Type B pancreatic cell (in vitro differentiated cells): Measurements from ENCODE around the gene TRIM54. TPM values are rescaled to one million over a fixed set of nuclear protein-coding genes. Genes with fewer than 3 reads are reported as not detected.

Experiments
- DNase-seq: peaks from one replicate; pipeline ENCODE4 v3.0.0; 2021; ENCODE audit warnings: mixed read lengths; ENCODE audit not compliant: unreplicated experiment; ENCODE audit errors: extremely low spot score
- H3K27ac Mint-ChIP-seq: 2 replicates; pipeline ENCODE4 v1.8.0; 2021; ENCODE audit warnings: mild to moderate bottlenecking, mixed read lengths
- H3K27me3 Mint-ChIP-seq: 2 replicates; pipeline ENCODE4 v1.8.0; 2021; ENCODE audit warnings: mixed read lengths
- H3K36me3 Mint-ChIP-seq: 2 replicates; pipeline ENCODE4 v1.8.0; 2021; ENCODE audit warnings: mixed read lengths
- H3K4me1 Mint-ChIP-seq: one replicate; pipeline ENCODE4 v1.8.0; 2021; ENCODE audit warnings: mixed read lengths; ENCODE audit not compliant: unreplicated experiment
- H3K4me3 Mint-ChIP-seq: 2 replicates; pipeline ENCODE4 v1.8.0; 2021; ENCODE audit warnings: mild to moderate bottlenecking, mixed read lengths
- H3K9me3 Mint-ChIP-seq: 2 replicates; pipeline ENCODE4 v1.8.0; 2021; ENCODE audit warnings: mixed read lengths
- total RNA-seq: library from RNA; stranded (reverse); gene quantifications from 2 replicates; pipeline ENCODE4 v1.2.1, GENCODE V29; 2021; ENCODE audit warnings: low replicate concordance
- TF ChIP-seq, protein P1 (sequence below): fragments of 200-600 bp; sonication (generic); conservative IDR thresholded peaks from 2 replicates; pipeline ENCODE4 v1.5.0; 2021; ENCODE audit warnings: antibody characterized with exemption, mild to moderate bottlenecking

The TRIM54 gene
- total RNA-seq, 1 donor from 2014 or later, result not detected

DNA sequence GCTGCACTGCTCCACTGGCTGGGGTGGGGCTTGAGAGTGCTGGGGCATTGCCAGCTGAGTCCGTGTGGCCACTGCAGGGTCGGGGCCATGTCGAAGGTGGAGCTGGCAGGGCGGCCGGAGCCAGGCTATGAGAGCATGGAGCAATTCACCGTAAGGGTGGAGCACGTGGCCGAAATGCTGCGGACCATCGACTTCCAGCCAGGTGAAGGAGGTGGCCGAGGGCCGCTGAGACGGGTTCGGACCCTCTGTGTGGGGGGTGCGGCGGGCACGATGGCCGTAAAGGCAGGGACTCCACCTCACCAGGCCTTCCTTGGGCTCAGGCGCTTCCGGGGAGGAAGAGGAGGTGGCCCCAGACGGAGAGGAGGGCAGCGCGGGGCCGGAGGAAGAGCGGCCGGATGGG lies 23.9 kb downstream of the TRIM54 start:
- H3K36me3 Mint-ChIP-seq, result peaks cover 9% of the 10 kb centered on the region
- DNase-seq, result no peak
- peaks cover 54% of the 10 kb centered on the region for H3K27me3 Mint-ChIP-seq
- no peaks in the 10 kb centered on the region for H3K9me3 Mint-ChIP-seq
- H3K4me1 Mint-ChIP-seq, result no peaks in the 10 kb centered on the region
- TF ChIP-seq, protein P1, sequence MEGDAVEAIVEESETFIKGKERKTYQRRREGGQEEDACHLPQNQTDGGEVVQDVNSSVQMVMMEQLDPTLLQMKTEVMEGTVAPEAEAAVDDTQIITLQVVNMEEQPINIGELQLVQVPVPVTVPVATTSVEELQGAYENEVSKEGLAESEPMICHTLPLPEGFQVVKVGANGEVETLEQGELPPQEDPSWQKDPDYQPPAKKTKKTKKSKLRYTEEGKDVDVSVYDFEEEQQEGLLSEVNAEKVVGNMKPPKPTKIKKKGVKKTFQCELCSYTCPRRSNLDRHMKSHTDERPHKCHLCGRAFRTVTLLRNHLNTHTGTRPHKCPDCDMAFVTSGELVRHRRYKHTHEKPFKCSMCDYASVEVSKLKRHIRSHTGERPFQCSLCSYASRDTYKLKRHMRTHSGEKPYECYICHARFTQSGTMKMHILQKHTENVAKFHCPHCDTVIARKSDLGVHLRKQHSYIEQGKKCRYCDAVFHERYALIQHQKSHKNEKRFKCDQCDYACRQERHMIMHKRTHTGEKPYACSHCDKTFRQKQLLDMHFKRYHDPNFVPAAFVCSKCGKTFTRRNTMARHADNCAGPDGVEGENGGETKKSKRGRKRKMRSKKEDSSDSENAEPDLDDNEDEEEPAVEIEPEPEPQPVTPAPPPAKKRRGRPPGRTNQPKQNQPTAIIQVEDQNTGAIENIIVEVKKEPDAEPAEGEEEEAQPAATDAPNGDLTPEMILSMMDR, result no peak
- no peak overlapping the region for H3K27ac Mint-ChIP-seq
- no peak overlapping the region for H3K4me3 Mint-ChIP-seq

DNA sequence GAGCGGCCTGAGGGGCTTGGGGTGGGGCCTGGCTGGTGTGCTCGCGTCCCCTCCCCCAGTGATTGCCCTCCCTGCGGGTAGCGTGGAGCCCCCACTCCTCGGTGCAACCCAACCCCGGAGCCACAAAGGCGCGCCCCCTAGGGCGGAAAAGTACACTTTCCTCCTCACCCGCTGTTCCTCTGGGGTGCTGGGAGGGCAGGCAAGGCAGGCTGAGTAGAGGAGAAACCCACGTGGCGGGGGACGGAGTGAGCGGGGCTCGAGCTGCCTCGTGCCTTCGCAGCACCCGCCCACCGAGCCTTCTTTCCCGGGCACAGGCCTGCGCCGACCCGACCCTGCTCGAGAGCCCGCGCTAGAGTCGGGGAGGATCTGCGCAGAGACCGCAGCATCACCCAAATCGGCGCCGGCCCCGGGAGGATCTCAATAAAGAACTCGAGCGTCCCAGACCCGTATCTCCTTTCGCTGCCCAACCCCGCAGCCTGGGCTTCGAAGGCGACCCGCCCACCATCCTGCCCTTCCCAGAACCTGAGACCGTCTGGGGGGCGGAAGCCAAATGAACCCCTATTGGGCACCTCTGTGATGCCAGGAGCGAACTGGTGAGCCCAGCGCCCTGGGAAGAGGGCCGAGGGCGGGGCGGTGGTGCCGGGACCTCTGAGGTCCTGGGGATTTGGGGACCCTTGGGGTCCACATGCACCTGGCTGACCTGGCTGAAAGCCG lies 24.5 kb downstream of the TRIM54 start:
- no peaks in the 10 kb centered on the region for H3K4me1 Mint-ChIP-seq
- no peak for DNase-seq
- H3K4me3 Mint-ChIP-seq, result no peak overlapping the region
- H3K9me3 Mint-ChIP-seq, result no peaks in the 10 kb centered on the region
- H3K27me3 Mint-ChIP-seq, result peaks cover 50% of the 10 kb centered on the region
- H3K36me3 Mint-ChIP-seq, result peaks cover 9% of the 10 kb centered on the region
- no peak overlapping the region for H3K27ac Mint-ChIP-seq
- TF ChIP-seq, protein P1, result no peak

DNA sequence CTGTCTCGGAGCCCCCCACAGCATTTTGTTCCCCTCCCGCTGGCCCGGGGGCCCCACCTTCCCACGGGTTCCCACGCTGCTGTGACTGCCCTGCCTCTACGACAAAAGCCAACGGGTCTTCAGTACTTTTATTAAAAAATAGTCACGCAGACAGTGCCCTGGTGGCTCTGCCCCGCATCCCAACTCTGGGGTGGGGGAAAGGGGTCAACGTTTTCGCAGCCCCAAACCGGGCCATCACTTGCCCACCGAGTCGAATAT lies 25.0 kb downstream of the TRIM54 start:
- Mint-ChIP-seq H3K27ac (no peak overlapping the region), H3K9me3 (no peaks in the 10 kb centered on the region), H3K4me3 (no peak overlapping the region), H3K36me3 (peaks cover 9% of the 10 kb centered on the region), H3K4me1 (no peaks in the 10 kb centered on the region), H3K27me3 (peaks cover 50% of the 10 kb centered on the region)
- DNase-seq, result no peak
- TF ChIP-seq, protein P1, result no peak

DNA sequence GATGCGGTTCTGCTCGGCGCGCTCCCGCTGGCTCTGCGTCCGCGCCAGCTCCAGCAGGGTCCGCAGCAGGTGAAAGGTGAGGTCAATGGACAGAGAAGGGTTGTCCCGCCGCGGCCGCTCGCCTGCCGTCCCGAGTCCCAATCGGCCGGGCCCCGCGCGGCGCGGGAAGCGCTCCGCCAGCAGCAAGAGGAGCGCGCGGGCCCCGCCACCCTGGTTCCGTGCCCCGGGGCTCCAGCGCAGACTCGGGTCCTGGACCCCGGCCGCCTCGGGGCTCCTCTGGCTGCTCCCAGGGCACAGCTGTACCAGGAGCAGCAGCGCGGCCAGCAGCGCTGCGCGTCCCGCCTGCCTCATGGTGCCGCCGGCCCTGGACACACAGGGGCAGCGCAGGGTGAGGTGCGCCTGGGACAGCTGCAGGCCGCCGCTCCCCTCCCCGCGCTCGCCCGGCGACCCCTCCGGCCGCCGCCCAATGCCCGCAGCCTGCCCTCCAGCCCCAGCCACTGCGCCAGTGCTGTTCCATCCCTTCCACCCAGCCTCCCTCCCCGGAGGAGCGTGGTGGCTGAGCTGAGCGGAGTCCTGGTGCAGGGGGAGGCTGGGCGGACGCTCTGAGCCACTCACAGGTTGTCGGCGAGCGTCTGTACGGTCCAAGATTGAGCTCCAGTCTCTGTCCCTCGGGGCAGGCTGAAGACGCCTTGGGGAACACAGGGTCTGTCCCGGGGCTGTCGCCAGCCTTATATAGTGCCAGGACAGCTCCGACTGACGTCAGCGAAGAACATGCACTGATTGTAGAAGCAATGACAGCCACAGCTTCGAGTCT lies 25.5 kb downstream of the TRIM54 start:
- Mint-ChIP-seq H3K9me3 (no peaks in the 10 kb centered on the region), H3K27ac (no peak overlapping the region), H3K4me3 (no peak overlapping the region), H3K36me3 (peaks cover 13% of the 10 kb centered on the region), H3K27me3 (peaks cover 50% of the 10 kb centered on the region), H3K4me1 (no peaks in the 10 kb centered on the region)
- TF ChIP-seq, protein P1, result no peak
- DNase-seq, result no peak

DNA sequence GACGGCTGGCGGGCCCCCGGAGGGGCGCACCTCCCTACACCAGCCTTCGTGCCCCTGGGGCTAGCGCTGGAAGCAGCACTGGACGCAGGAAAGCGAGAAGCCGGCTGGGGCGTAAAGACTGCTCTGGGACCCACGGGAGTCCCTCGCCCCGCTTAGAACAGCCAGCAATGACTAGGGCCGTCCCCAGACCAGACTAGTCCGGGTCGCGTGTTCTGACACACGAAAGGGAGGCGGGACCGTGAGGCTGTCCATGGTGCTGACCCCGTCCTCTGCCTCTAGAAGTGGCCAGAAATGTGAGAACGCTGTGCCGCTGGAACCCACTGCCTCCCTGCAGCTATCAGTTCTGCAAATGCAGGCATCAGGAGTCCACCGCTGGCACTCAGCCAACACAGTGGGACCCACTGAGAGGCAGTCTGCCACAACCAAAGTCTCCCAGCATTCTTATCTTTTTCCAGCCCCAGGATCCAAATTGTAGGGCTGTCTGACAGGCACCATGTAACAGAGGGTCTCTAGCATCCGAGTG lies 26.2 kb downstream of the TRIM54 start, which contains the start of gene UCN:
Gene UCN, minus strand, starts transcription at position 87 of the 523 bp plus-strand sequence. CDS start 550 bp downstream, outside the sequence.
- H3K27me3 Mint-ChIP-seq, result peaks cover 49% of the 10 kb centered on the region
- peaks cover 13% of the 10 kb centered on the region for H3K36me3 Mint-ChIP-seq
- TF ChIP-seq, protein P1, result no peak
- H3K9me3 Mint-ChIP-seq, result no peaks in the 10 kb centered on the region
- no peak within 1 kb of the TSS for H3K4me3 Mint-ChIP-seq
- H3K27ac Mint-ChIP-seq, result no peak within 1 kb of the TSS
- DNase-seq, result no peak
- no peaks in the 10 kb centered on the region for H3K4me1 Mint-ChIP-seq
